HCT116 (cell line): ENCODE results near the gene ZNF536. TPM values are rescaled to one million over a fixed set of nuclear protein-coding genes. Genes with fewer than 3 reads are reported as not detected.

Source experiments
- ATAC-seq: fragments of 200-7000 bp; cut with Tn5 transposase; 2 replicates; pipeline ENCODE4 v1.9.1; 2020; ENCODE audit warnings: mild to moderate bottlenecking, moderate library complexity
- BruUV-seq: library from RNA; stranded (reverse); fragments of 400-500 nt; replicated peaks from 2 replicates; lab custom pipeline; 2021; lab: Mats Ljungman, UMichigan
- CTCF ChIA-PET: fragments of 300-600 bp; sonication (Branson Sonifier 250); formaldehyde crosslinking; loops from one replicate; lab custom pipeline; 2021; ENCODE audit warnings: antibody characterized with exemption; lab: Charles Lee
- POLR2A ChIA-PET: fragments of 300-600, 350-600 bp; sonication (Branson Sonifier 250); formaldehyde crosslinking; loops from one replicate; lab custom pipeline; 2021; ENCODE audit warnings: antibody characterized with exemption; lab: Charles Lee
- RAD21 ChIA-PET, 2 experiments: fragments of 300-600 bp; sonication (Branson Sonifier 250); formaldehyde crosslinking; loops; one replicate each; lab custom pipeline; 2023; ENCODE audit warnings: low total read pairs in 2 of 2; ENCODE audit not compliant: uncharacterized antibody in 2 of 2, unreplicated experiment in 2 of 2, low non-redundant PET in 1 of 2; lab: Charles Lee
- DNase-seq: peaks from one replicate; pipeline ENCODE4 v3.0.0-alpha.2; 2010; ENCODE audit warnings: low read depth, low spot score
- H2AFZ ChIP-seq: fragments of 200-600 bp; shearing (Covaris generic), sonication (generic); 2 replicates; pipeline ENCODE4 v1.6.1; 2017; ENCODE audit warnings: low read depth, mixed run types, mixed read lengths, antibody characterized with exemption, low read length; ENCODE audit not compliant: poor library complexity, severe bottlenecking
- H3K27ac ChIP-seq: 2 replicates; pipeline ENCODE4 v1.5.1; 2012; ENCODE audit warnings: low read depth, low read length
- H3K27me3 ChIP-seq: fragments of 200-600 bp; sonication (generic); 2 replicates; pipeline ENCODE4 v1.6.1; 2016; ENCODE audit warnings: mixed run types, low read length, mixed read lengths; ENCODE audit not compliant: insufficient read depth
- H3K36me3 ChIP-seq, 2 experiments: fragments of 200-500 bp in 1 of 2; fragments of 200-600 bp in 1 of 2; sonication (Bioruptor generic) in 1 of 2; sonication (generic) in 1 of 2; 2 replicates each; pipeline versions ENCODE4 v1.5.1 to v1.6.1; 2014 to 2016; ENCODE audit warnings: low read length in 2 of 2, inconsistent platforms in 1 of 2, mixed read lengths in 1 of 2, mixed run types in 1 of 2; ENCODE audit not compliant: insufficient read depth in 2 of 2, control insufficient read depth in 1 of 2
- H3K4me1 ChIP-seq, 2 experiments: fragments of 200-600 bp in 1 of 2; sonication (generic) in 1 of 2; 2 replicates each; pipeline versions ENCODE4 v1.5.1 to v1.6.1; 2012 to 2017; ENCODE audit warnings: low read length in 2 of 2, inconsistent platforms in 1 of 2, mild to moderate bottlenecking in 1 of 2, mixed read lengths in 1 of 2, mixed run types in 1 of 2, moderate library complexity in 1 of 2; ENCODE audit not compliant: insufficient read depth in 2 of 2, control insufficient read depth in 1 of 2
- H3K4me2 ChIP-seq: fragments of 200-600 bp; sonication (generic); 2 replicates; pipeline ENCODE4 v1.6.1; 2017; ENCODE audit warnings: mixed run types, low read length, mixed read lengths
- H3K4me3 ChIP-seq, 2 experiments: fragments of 200-600 bp in 1 of 2; sonication (generic) in 1 of 2; replicated peaks in 1 of 2; 2 replicates each; pipeline ENCODE4 v1.5.1; 2011 to 2016; ENCODE audit warnings: low read length in 2 of 2, control low read depth in 1 of 2, low read depth in 1 of 2, mild to moderate bottlenecking in 1 of 2, mixed read lengths in 1 of 2, mixed run types in 1 of 2
- H3K79me2 ChIP-seq: fragments of 200-600 bp; sonication (generic); 2 replicates; pipeline ENCODE4 v1.6.1; 2017; ENCODE audit warnings: mild to moderate bottlenecking, mixed run types, low read length, moderate library complexity, mixed read lengths; ENCODE audit not compliant: insufficient read depth
- H3K9ac ChIP-seq: fragments of 200-600 bp; sonication (generic); 2 replicates; pipeline ENCODE4 v1.6.1; 2016; ENCODE audit warnings: low read length, mixed read lengths
- H3K9me2 ChIP-seq: fragments of 200-600 bp; sonication (generic), shearing (Covaris generic); 2 replicates; pipeline ENCODE4 v1.6.1; 2017; ENCODE audit warnings: mixed run types, mild to moderate bottlenecking, moderate library complexity; ENCODE audit not compliant: insufficient read depth
- H3K9me3 ChIP-seq, 2 experiments: fragments of 200-500 bp in 1 of 2; fragments of 200-600 bp in 1 of 2; sonication (Bioruptor generic) in 1 of 2; sonication (generic) in 1 of 2; 2 replicates each; pipeline ENCODE4 v1.6.1; 2014 to 2017; ENCODE audit warnings: low read length in 2 of 2, mixed read lengths in 2 of 2, inconsistent platforms in 1 of 2, low read depth in 1 of 2, mild to moderate bottlenecking in 1 of 2, mixed run types in 1 of 2, moderate library complexity in 1 of 2; ENCODE audit not compliant: control insufficient read depth in 1 of 2, insufficient read depth in 1 of 2
- H4K20me1 ChIP-seq: fragments of 200-600 bp; sonication (generic), shearing (Covaris generic); 2 replicates; pipeline ENCODE4 v1.6.1; 2017; ENCODE audit warnings: mixed run types, mild to moderate bottlenecking, moderate library complexity; ENCODE audit not compliant: insufficient read depth
- CBX3 ChIP-seq: IDR thresholded peaks from 2 replicates; pipeline ENCODE4 v1.6.1; 2012; ENCODE audit warnings: low read depth
- CEBPB ChIP-seq: IDR thresholded peaks from 2 replicates; pipeline ENCODE4 v1.6.1; 2012; ENCODE audit warnings: low read depth
- ELF1 ChIP-seq: IDR thresholded peaks from 2 replicates; pipeline ENCODE4 v1.6.1; 2012; ENCODE audit warnings: low read depth, borderline replicate concordance
- EZH2 ChIP-seq: fragments of 200-600 bp; sonication (generic); IDR thresholded peaks from 2 replicates; pipeline ENCODE4 v1.6.1; 2017; ENCODE audit warnings: antibody characterized with exemption, mixed run types
- EZH2phosphoT487 ChIP-seq: fragments of 200-600 bp; IDR thresholded peaks from 2 replicates; pipeline ENCODE4 v1.6.1; 2018; ENCODE audit warnings: antibody characterized with exemption, borderline replicate concordance
- POLR2A ChIP-seq: IDR thresholded peaks from 2 replicates; pipeline ENCODE4 v1.7.0; 2011; ENCODE audit warnings: borderline replicate concordance; ENCODE audit not compliant: insufficient read depth, insufficient read length; ENCODE audit errors: extremely low read depth
- RAD21 ChIP-seq: IDR thresholded peaks from 2 replicates; pipeline ENCODE4 v1.6.1; 2012; ENCODE audit warnings: low read depth, mild to moderate bottlenecking
- SIN3A ChIP-seq: IDR thresholded peaks from 2 replicates; pipeline ENCODE4 v1.6.1; 2012; ENCODE audit warnings: low read depth
- SP1 ChIP-seq: IDR thresholded peaks from 2 replicates; pipeline ENCODE4 v1.6.1; 2012; ENCODE audit warnings: low read depth
- SRF ChIP-seq: IDR thresholded peaks from 2 replicates; pipeline ENCODE4 v1.6.1; 2012; ENCODE audit warnings: low read depth
- TCF7L2 ChIP-seq: IDR thresholded peaks from 2 replicates; pipeline ENCODE4 v1.7.0; 2011; ENCODE audit warnings: borderline replicate concordance, inconsistent platforms; ENCODE audit not compliant: insufficient read depth, insufficient read length; ENCODE audit errors: extremely low read depth
- YY1 ChIP-seq: IDR thresholded peaks from 2 replicates; pipeline ENCODE4 v1.6.1; 2011; ENCODE audit warnings: low read length, low read depth, moderate library complexity, mild to moderate bottlenecking; ENCODE audit not compliant: insufficient replicate concordance; ENCODE audit errors: extremely low read depth
- ZFX ChIP-seq: fragments of 450-650 bp; IDR thresholded peaks from 2 replicates; pipeline ENCODE4 v1.6.1; 2017
- ZNF274 ChIP-seq: fragments of 200-500 bp; sonication (Bioruptor generic); IDR thresholded peaks from 2 replicates; pipeline ENCODE4 v1.6.1; 2014; ENCODE audit warnings: mild to moderate bottlenecking, low read depth, low read length, inconsistent platforms
- intact Hi-C: fragments of 100-400 bp; cut with micrococcal nuclease; formaldehyde crosslinking; loops from 2 replicates; pipeline ENCODE4 v1.10.0; 2022
- total RNA-seq: library from RNA; stranded (reverse); gene quantifications from one replicate; pipeline ENCODE4 v1.2.1, GENCODE V29; 2021; ENCODE audit not compliant: unreplicated experiment
- TF ChIP-seq, protein P1 (sequence below): IDR thresholded peaks from 2 replicates; pipeline ENCODE4 v1.6.1; 2012

Gene ZNF536
- total RNA-seq, 1 experiment from 2014 or later = not detected

DNA sequence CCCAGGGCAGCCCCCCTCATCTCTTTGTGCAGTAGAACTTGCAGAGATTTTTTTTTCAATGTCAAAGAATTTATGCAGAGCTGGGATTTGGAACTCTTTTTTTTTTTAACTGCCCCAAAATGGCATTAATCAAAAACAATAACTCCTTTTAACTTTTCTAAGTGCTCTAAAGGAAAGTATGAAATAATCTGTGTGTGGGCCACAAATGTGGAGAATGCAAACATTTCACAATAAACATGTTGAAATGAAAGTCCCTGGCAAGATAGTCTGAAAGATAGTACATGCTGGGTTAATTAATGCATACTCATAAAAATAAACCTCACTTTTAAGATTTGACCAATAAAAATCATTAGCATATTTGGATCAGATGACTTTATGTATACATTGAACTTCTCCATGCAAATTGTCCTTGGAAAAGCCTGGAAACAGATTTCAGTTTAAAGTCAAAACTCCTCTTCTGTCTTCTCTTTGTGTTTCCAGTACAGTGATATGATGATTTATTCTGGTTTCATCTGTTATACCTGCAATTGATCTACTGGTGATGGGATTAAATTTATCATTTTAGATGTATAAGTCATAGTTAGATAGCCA, 30.5 kb upstream of the ZNF536 start:
- ATAC-seq = no peak
- intact Hi-C loops = loop anchor here (10.0 kb wide), 1 partner anchor 607 kb away; no protein-coding TSS in a partner anchor
- H3K4me3 ChIP-seq = no peak overlapping the region
- H4K20me1 ChIP-seq = no peaks in the 10 kb centered on the region
- no peak for DNase-seq
- H3K4me1 ChIP-seq = no peaks in the 10 kb centered on the region
- POLR2A ChIA-PET = no interaction called here
- H3K27me3 ChIP-seq = peaks cover 26% of the 10 kb centered on the region
- H3K9me3 ChIP-seq = no peaks in the 10 kb centered on the region
- BruUV-seq = no TSS peak
- no peaks in the 10 kb centered on the region for H3K36me3 ChIP-seq
- TF ChIP-seq CBX3 (no peak), YY1 (no peak), ZNF274 (no peak), SRF (no peak), POLR2A (no peak), SIN3A (no peak), SP1 (no peak), ZFX (no peak), RAD21 (no peak), TCF7L2 (no peak), ELF1 (no peak), CEBPB (no peak), EZH2 (no peak), EZH2phosphoT487 (no peak)
- TF ChIP-seq, protein P1, sequence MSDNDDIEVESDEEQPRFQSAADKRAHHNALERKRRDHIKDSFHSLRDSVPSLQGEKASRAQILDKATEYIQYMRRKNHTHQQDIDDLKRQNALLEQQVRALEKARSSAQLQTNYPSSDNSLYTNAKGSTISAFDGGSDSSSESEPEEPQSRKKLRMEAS = no peak
- TF ChIP-seq, all 23 proteins: peak for 0
- Histone ChIP-seq H3K9ac (no peak overlapping the region), H3K27ac (no peak overlapping the region), H3K4me2 (no peak overlapping the region), H3K79me2 (no peaks in the 10 kb centered on the region), H3K9me2 (no peaks in the 10 kb centered on the region), H2AFZ (no peak overlapping the region)
- CTCF ChIA-PET = no interaction called here
- RAD21 ChIA-PET = no interaction called here
